Adrenal gland (tissue), 5 donors: ENCODE results near the gene LMAN1L.

Experiments
- CTCF ChIP-seq, 6 experiments: fragments of 450-650 bp in 4 of 6; fragments of 200-600 bp in 2 of 6; sonication (generic) in 1 of 6; IDR thresholded peaks; 1 replicate in 5 of 6; 2 replicates in 1 of 6; pipeline versions ENCODE4 v1.5.1 to v1.8.0; 2016 to 2021; ENCODE audit warnings: antibody characterized with exemption in 6 of 6, mild to moderate bottlenecking in 2 of 6, moderate library complexity in 1 of 6
- POLR2A ChIP-seq, 2 donors: fragments of 450-650 bp; IDR thresholded peaks; one replicate each; pipeline ENCODE4 v1.6.1; 2017; ENCODE audit warnings: antibody characterized with exemption in 2 of 2, mild to moderate bottlenecking in 2 of 2, moderate library complexity in 1 of 2
- donor health status: DM: no; HTN: no; CAD: no.

DNA sequence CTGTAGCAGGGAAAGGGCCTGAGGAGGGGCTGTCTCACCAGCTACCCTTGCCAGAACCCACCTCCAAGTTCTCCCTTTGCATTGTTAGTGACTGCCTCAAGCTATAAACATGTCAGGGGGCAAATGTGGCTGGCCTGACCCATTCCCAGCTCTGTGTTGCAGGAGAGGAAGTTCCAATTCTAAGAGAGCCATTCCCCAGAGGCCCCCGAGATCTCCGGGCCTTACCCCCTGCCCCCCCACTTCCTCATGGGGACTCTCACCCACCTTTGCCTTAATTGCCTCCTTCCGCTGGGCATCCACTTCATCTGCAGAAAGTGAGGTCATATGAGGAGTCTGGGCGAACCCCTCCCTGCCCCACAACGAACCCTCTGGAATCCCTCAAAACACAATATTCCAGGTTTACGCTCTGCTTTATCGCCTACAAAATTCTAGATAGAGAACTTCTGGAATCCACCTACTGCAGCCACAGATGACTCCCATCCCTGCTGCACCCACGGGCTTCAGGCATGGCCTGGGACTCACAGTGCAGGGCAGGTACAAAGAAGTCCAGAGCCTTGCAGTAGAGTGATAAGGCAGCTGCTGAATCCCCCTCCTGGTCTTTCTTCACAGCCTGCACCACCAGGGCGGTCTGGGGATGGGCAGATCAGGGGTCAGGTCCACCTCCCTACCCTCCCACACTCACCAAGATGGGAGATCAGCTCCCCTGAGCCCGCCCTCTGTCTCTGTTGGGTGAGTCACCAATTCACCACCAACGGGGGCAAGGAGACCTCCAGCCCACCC is 26.3 kb downstream of the LMAN1L start:
- TF ChIP-seq POLR2A (IDR thresholded peaks at IDR 0.05) (no peak), CTCF (IDR thresholded peaks at IDR 0.05) (no peak)
